Measurements from ENCODE around the gene SETBP1. TPM values are rescaled to one million over a fixed set of nuclear protein-coding genes. Genes with fewer than 3 reads are reported as not detected.

The SETBP1 gene
- total and polyA plus RNA-seq, 2 of the 4 experiments (the other 2 are of a cell fraction), result 0.19 to 0.36 TPM

DNA sequence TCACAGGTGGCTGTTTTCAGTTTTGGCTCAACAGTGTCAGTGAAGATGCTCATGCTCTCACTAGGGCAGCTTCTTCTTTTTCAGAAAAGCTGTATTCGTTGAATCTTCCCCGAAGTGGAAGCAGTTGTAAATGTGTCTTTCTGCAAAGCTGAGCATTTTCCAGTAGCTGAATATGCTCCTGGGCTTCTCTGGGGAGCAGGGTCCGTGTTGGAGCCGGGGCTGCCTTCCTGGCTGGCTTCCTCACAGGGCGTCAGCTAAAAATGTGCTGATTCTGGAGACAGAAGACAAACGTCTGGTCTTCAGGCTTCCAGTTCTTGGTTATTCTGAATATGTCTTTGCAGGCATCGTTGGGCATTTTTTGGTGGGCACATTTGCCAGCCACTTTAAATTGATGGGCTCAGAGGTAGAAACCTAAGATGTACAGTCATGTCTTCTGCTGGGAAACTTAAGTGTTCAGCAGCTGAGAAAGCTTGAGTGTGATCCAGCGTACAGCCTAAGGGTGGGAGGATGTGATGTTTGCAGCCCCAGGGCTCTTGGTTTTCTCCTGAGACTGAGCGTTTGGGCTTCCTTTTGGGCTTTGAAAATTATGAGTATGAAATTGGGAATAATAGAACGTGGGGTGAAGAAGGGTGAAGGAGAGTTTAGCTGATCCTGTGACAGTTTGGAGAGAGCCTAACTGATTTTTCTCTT lies 19.0 kb downstream of the SETBP1 start:
- ATAC-seq (ENCODE audit: low read depth) (no peak), DNase-seq (no peak)
- no peak overlapping the region for H3K4me2 ChIP-seq (ENCODE audit: low read depth, low read length)
- intact Hi-C loops (cut with micrococcal nuclease) (no loop called here), in situ Hi-C loops (cut with MboI; ENCODE audit: low sequenced_read_pairs) (loop anchor here (10.0 kb wide), 1 partner anchor 65 kb away; no protein-coding TSS in a partner anchor), dilution Hi-C loops (cut with HindIII; ENCODE audit: low sequenced_read_pairs, unreplicated experiment) (no loop called here)
- H4K20me1 ChIP-seq (ENCODE audit: insufficient read depth, low read length), result no peaks in the 10 kb centered on the region
- no peak overlapping the region for H3K27ac ChIP-seq (ENCODE audit: insufficient read depth, low read length)
- no peak overlapping the region for H3K23ac ChIP-seq (ENCODE audit: low read depth, low read length)
- H4K91ac ChIP-seq (ENCODE audit: insufficient read depth, low read depth, low read length), result no peak overlapping the region
- no peaks in the 10 kb centered on the region for H3K9me3 ChIP-seq (ENCODE audit: control insufficient read depth, insufficient read depth, low read length)
- no peak overlapping the region for H3K56ac ChIP-seq (ENCODE audit: extremely low read depth, insufficient read depth, low read length)
- no peak overlapping the region for H3K4ac ChIP-seq (ENCODE audit: low read depth, low read length)
- no peaks in the 10 kb centered on the region for H3K79me1 ChIP-seq (ENCODE audit: low read depth in 1 of 2, low read length in 2 of 2)
- no peak overlapping the region for H2BK5ac ChIP-seq (ENCODE audit: low read depth, low read length, poor library complexity, severe bottlenecking)
- no peak overlapping the region for H4K8ac ChIP-seq (ENCODE audit: low read depth in 2 of 2, low read length in 2 of 2)
- no peak overlapping the region for H2BK20ac ChIP-seq (ENCODE audit: low read depth, low read length)
- no peaks in the 10 kb centered on the region for H3K9me1 ChIP-seq (ENCODE audit: insufficient read depth, low read length)
- no peak overlapping the region for H4K5ac ChIP-seq (ENCODE audit: low read depth, low read length)
- H3K4me3 ChIP-seq (ENCODE audit: insufficient read depth, low read depth, low read length), result no peak overlapping the region
- WGBS, 2 experiments (ENCODE audit: extremely low coverage in 2 of 2, insufficient read length in 1 of 2), result 44 to 100% methylated on average over 1 to 2 of the region's 10 CpGs
- no peak overlapping the region for H3K18ac ChIP-seq (ENCODE audit: low read depth, low read length)
- no peaks in the 10 kb centered on the region for H3K36me3 ChIP-seq (ENCODE audit: control insufficient read depth, insufficient read depth, low read length)
- ChIA-PET POLR2A (ENCODE audit: unreplicated experiment) (no interaction called here), CTCF (no interaction called here)
- H2AK5ac ChIP-seq (ENCODE audit: low read depth, low read length), result no peak overlapping the region
- no peak overlapping the region for H2AFZ ChIP-seq (replicated peaks; ENCODE audit: low read length, poor library complexity)
- no peak overlapping the region for H3K9ac ChIP-seq (ENCODE audit: low read depth, low read length)
- no peak overlapping the region for H2BK120ac ChIP-seq (ENCODE audit: low read depth, low read length)
- no peak overlapping the region for H2AK9ac ChIP-seq (replicated peaks; ENCODE audit: low read depth, low read length, poor library complexity)
- H3K14ac ChIP-seq (replicated peaks; ENCODE audit: low read depth, low read length), result no peak overlapping the region
- no peak overlapping the region for H2BK15ac ChIP-seq (ENCODE audit: low read depth, low read length)
- TF ChIP-seq FOS (IDR thresholded peaks at IDR 0.05; ENCODE audit: low read depth, low read length) (no peak), MAZ (IDR thresholded peaks at IDR 0.05; ENCODE audit: borderline replicate concordance, low read depth, low read length) (no peak), CEBPB (IDR thresholded peaks at IDR 0.05; ENCODE audit: low read depth, low read length) (no peak), NFE2L2 (IDR thresholded peaks at IDR 0.05; ENCODE audit: low read depth, low read length) (no peak), RAD21 (IDR thresholded peaks at IDR 0.05; ENCODE audit: low read length) (no peak), BHLHE40 (IDR thresholded peaks at IDR 0.05; ENCODE audit: low read depth, low read length) (no peak), MAFK (IDR thresholded peaks at IDR 0.05; ENCODE audit: low read depth, low read length) (no peak), CHD1 (IDR thresholded peaks at IDR 0.05; ENCODE audit: low read depth, low read length) (no peak), RCOR1 (IDR thresholded peaks at IDR 0.05; ENCODE audit: insufficient replicate concordance, low read length) (no peak), MXI1 (IDR thresholded peaks at IDR 0.05; ENCODE audit: borderline replicate concordance, low read depth, low read length) (no peak), RFX5 (IDR thresholded peaks at IDR 0.05; ENCODE audit: low read depth, low read length) (no peak)
- TF ChIP-seq, protein P1, sequence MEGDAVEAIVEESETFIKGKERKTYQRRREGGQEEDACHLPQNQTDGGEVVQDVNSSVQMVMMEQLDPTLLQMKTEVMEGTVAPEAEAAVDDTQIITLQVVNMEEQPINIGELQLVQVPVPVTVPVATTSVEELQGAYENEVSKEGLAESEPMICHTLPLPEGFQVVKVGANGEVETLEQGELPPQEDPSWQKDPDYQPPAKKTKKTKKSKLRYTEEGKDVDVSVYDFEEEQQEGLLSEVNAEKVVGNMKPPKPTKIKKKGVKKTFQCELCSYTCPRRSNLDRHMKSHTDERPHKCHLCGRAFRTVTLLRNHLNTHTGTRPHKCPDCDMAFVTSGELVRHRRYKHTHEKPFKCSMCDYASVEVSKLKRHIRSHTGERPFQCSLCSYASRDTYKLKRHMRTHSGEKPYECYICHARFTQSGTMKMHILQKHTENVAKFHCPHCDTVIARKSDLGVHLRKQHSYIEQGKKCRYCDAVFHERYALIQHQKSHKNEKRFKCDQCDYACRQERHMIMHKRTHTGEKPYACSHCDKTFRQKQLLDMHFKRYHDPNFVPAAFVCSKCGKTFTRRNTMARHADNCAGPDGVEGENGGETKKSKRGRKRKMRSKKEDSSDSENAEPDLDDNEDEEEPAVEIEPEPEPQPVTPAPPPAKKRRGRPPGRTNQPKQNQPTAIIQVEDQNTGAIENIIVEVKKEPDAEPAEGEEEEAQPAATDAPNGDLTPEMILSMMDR (conservative IDR thresholded peaks at IDR 0.05; ENCODE audit: low read depth, low read length), result no peak
- TF ChIP-seq, protein P2, sequence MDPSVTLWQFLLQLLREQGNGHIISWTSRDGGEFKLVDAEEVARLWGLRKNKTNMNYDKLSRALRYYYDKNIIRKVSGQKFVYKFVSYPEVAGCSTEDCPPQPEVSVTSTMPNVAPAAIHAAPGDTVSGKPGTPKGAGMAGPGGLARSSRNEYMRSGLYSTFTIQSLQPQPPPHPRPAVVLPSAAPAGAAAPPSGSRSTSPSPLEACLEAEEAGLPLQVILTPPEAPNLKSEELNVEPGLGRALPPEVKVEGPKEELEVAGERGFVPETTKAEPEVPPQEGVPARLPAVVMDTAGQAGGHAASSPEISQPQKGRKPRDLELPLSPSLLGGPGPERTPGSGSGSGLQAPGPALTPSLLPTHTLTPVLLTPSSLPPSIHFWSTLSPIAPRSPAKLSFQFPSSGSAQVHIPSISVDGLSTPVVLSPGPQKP (IDR thresholded peaks at IDR 0.05; ENCODE audit: borderline replicate concordance, low read depth, low read length), result no peak
- TF ChIP-seq, protein P3, sequence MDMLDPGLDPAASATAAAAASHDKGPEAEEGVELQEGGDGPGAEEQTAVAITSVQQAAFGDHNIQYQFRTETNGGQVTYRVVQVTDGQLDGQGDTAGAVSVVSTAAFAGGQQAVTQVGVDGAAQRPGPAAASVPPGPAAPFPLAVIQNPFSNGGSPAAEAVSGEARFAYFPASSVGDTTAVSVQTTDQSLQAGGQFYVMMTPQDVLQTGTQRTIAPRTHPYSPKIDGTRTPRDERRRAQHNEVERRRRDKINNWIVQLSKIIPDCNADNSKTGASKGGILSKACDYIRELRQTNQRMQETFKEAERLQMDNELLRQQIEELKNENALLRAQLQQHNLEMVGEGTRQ (IDR thresholded peaks at IDR 0.05; ENCODE audit: low read depth, low read length), result no peak
- H3K27me3 ChIP-seq (ENCODE audit: control insufficient read depth, insufficient read depth, low read length), result no peaks in the 10 kb centered on the region; the same call in 1 of the 2 replicates
- BruUV-seq (replicated peaks), result no TSS peak
- H3K4me1 ChIP-seq (ENCODE audit: control insufficient read depth, insufficient read depth, low read length), result no peaks in the 10 kb centered on the region

Data from IMR-90 (cell line).